Measurements from ENCODE around the gene PLOD3.

DNA sequence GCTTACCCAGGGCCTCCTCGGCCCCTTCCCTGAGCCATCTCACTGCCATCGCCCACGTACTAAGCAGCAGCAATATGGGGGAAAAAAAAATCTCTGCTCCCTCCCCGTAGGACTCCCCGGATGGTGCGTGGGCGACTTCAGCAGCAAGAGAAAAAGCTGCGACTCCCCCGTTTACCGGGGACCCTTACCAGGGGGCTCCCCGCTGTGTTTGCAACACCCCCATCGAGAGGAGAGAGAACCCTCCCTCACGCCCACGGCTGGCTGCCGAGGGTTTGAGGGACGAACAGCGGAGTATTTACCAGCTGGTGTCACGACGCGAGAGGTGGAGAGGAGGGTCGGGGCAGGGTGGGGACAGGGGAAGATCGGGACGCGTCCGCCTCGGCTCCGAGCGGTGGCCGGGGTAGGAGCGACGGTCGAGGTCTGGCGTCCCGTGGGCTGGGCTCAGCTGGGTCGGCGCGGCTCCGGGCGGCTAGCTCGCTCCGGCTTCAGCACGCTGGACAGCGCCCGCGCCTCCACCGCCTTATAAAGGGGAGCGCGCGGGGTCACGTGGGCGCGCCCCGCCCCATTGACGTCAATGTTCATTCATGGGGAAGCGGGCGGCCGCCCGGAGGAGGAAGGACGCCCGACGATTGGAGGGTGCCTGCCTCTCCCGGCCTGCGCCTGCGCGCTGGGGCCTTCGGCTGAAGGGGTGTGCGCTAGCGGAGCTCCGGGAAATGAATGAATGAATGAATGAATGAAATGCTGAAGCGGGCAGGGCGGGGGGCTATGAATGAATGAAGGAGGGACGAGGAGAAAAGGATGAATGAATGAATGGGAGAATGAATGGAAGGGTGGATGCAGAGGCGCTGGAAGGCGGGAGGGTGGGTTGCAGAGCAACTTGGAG lies 52.1 kb downstream of the PLOD3 start, which contains the start of gene VGF:
- TF ChIP-seq, protein P1, sequence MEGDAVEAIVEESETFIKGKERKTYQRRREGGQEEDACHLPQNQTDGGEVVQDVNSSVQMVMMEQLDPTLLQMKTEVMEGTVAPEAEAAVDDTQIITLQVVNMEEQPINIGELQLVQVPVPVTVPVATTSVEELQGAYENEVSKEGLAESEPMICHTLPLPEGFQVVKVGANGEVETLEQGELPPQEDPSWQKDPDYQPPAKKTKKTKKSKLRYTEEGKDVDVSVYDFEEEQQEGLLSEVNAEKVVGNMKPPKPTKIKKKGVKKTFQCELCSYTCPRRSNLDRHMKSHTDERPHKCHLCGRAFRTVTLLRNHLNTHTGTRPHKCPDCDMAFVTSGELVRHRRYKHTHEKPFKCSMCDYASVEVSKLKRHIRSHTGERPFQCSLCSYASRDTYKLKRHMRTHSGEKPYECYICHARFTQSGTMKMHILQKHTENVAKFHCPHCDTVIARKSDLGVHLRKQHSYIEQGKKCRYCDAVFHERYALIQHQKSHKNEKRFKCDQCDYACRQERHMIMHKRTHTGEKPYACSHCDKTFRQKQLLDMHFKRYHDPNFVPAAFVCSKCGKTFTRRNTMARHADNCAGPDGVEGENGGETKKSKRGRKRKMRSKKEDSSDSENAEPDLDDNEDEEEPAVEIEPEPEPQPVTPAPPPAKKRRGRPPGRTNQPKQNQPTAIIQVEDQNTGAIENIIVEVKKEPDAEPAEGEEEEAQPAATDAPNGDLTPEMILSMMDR (IDR thresholded peaks at IDR 0.05): peak in 1 of 6 experiments; percentile 21
- TF ChIP-seq POLR2A (IDR thresholded peaks at IDR 0.05) (no peak), EP300 (IDR thresholded peaks at IDR 0.05) (peak in 2 of 4 donors; percentile 35 to 40)
